ENCODE data around the gene AP4S1. TPM values are rescaled to one million over a fixed set of nuclear protein-coding genes. Genes with fewer than 3 reads are reported as not detected.
"Not testable (repeated sequence)": the region's sequence is repeated elsewhere in the genome, so short reads cannot be mapped to it uniquely, and the experiment has no call there.

AP4S1 gene
- total and polyA plus RNA-seq, 10 donors, result 6.4 to 22.9 (median 13.2) TPM

- 94 to 97% (median 96%) methylated on average over 4 of the region's 4 CpGs for WGBS, 5 donors
- TF ChIP-seq POLR2A (IDR thresholded peaks at IDR 0.05) (no peak), POLR2AphosphoS5 (IDR thresholded peaks at IDR 0.05) (no peak), CTCF (IDR thresholded peaks at IDR 0.05 in 8 of 11, conservative IDR thresholded peaks at IDR 0.05 in 3 of 11) (no peak)
- Histone ChIP-seq H3K4me3 (no peak overlapping the region), H3K4me1 (peaks cover 0 to 7% (median 0%) of the 10 kb centered on the region in 6 donors), H3K36me3 (peaks cover 0 to 38% (median 12%) of the 10 kb centered on the region in 6 donors), H3K27me3 (replicated peaks in 1 of 7) (no peaks in the 10 kb centered on the region), H3K9me3 (no peaks in the 10 kb centered on the region), H3K27ac (no peak overlapping the region)
- intact Hi-C loops (cut with DNase I; ENCODE audit: low total_unique reads), result loop anchor here (5.0 kb wide), 1 partner anchor 98 kb away; no protein-coding TSS in a partner anchor
- no peak for DNase-seq
Observed at GRCh38 chr14:31080484-31080883, 55.0 kb downstream of the AP4S1 start.

- WGBS, 5 donors, result 83 to 98% (median 89%) methylated on average over 3 of the region's 3 CpGs
- intact Hi-C loops (cut with DNase I; ENCODE audit: low total_unique reads), result loop anchor here (5.0 kb wide), 1 partner anchor 101 kb away; no protein-coding TSS in a partner anchor
Observed at GRCh38 chr14:31083781-31084180, 58.3 kb downstream of the AP4S1 start.

GRCh38 chr14:31084385-31084784 lies 58.9 kb downstream of the AP4S1 start:
- Histone ChIP-seq H3K27ac (no peak overlapping the region), H3K4me1 (peaks cover 0 to 7% (median 0%) of the 10 kb centered on the region in 6 donors), H3K27me3 (replicated peaks in 1 of 7) (no peaks in the 10 kb centered on the region), H3K9me3 (no peaks in the 10 kb centered on the region), H3K36me3 (peaks cover 0 to 39% (median 9%) of the 10 kb centered on the region in 6 donors), H3K4me3 (no peak overlapping the region)
- WGBS, 5 donors, result 69 to 85% (median 72%) methylated on average over 5 of the region's 5 CpGs
- DNase-seq, result no peak
- TF ChIP-seq POLR2A (IDR thresholded peaks at IDR 0.05), result no peak
- no peak for TF ChIP-seq CTCF (IDR thresholded peaks at IDR 0.05 in 8 of 11, conservative IDR thresholded peaks at IDR 0.05 in 3 of 11)
- intact Hi-C loops (cut with DNase I; ENCODE audit: low total_unique reads), result loop anchor here (5.0 kb wide), 1 partner anchor 102 kb away; no protein-coding TSS in a partner anchor

More at GRCh38 chr14:31083781-31084180, 58.3 kb downstream of the AP4S1 start:
- no peak overlapping the region for H3K4me3 ChIP-seq
- no peaks in the 10 kb centered on the region for H3K9me3 ChIP-seq
- no peak overlapping the region for H3K27ac ChIP-seq
- H3K27me3 ChIP-seq (replicated peaks in 1 of 7), result no peaks in the 10 kb centered on the region
- peaks cover 0 to 39% (median 12%) of the 10 kb centered on the region in 6 donors for H3K36me3 ChIP-seq
- DNase-seq, result no peak
- TF ChIP-seq POLR2AphosphoS5 (IDR thresholded peaks at IDR 0.05), result no peak
- no peak for TF ChIP-seq CTCF (IDR thresholded peaks at IDR 0.05 in 8 of 11, conservative IDR thresholded peaks at IDR 0.05 in 3 of 11)
- no peak for TF ChIP-seq POLR2A (IDR thresholded peaks at IDR 0.05)
- H3K4me1 ChIP-seq, result peaks cover 0 to 7% (median 0%) of the 10 kb centered on the region in 6 donors

- H3K9me3 ChIP-seq, result no peaks in the 10 kb centered on the region
- H3K4me1 ChIP-seq, result peaks cover 0 to 7% (median 0%) of the 10 kb centered on the region in 6 donors
- TF ChIP-seq CTCF (IDR thresholded peaks at IDR 0.05 in 8 of 11, conservative IDR thresholded peaks at IDR 0.05 in 3 of 11), result no peak
- TF ChIP-seq POLR2A (IDR thresholded peaks at IDR 0.05), result no peak
- TF ChIP-seq POLR2AphosphoS5 (IDR thresholded peaks at IDR 0.05), result no peak
- no peak overlapping the region for H3K4me3 ChIP-seq
- H3K36me3 ChIP-seq, result peaks cover 0 to 38% (median 8%) of the 10 kb centered on the region in 6 donors
- intact Hi-C loops (cut with DNase I; ENCODE audit: low total_unique reads), result no loop called here
- no peak overlapping the region for H3K27ac ChIP-seq
- DNase-seq, result no peak
- H3K27me3 ChIP-seq (replicated peaks in 1 of 7), result no peaks in the 10 kb centered on the region
- WGBS, 5 donors, result 91 to 98% (median 96%) methylated on average over 3 of the region's 3 CpGs
Observed at GRCh38 chr14:31085027-31085426, 59.6 kb downstream of the AP4S1 start.

GRCh38 chr14:31086466-31086865 lies 61.0 kb downstream of the AP4S1 start:
- H3K27ac ChIP-seq; H3K27me3 ChIP-seq (replicated peaks in 1 of 7); H3K4me3 ChIP-seq; intact Hi-C loops (cut with DNase I; ENCODE audit: low total_unique reads); H3K9me3 ChIP-seq; DNase-seq: not testable (repeated sequence)
- WGBS, 5 donors, result 92 to 98% (median 96%) methylated on average over 9 of the region's 9 CpGs
- H3K36me3 ChIP-seq, result peaks cover 0 to 23% (median 3%) of the 10 kb centered on the region in 6 donors
- peaks cover 0 to 21% (median 6%) of the 10 kb centered on the region in 6 donors for H3K4me1 ChIP-seq
